ENCODE data around the gene CPNE4.

CPNE4 gene

DNA sequence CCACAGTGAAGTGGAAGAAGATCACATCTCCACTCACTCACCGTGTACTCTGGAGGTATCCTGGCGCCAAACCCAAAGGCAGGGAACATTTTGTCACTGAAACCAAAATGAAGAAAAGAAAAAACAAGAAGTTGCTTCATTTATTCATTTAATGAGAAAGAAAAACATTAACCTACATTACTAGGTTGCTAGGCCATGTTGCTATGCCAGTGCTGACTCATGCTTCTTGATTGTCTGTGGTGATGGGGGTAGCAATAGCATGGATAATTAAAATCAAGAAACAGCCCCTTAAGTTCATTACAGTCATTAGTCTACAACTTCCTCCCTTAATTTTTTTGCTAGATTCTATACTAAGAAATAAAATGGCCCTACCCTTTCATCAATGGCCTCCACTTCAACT lies 479.4 kb downstream of the CPNE4 start:
- Histone ChIP-seq H3K4me1 (ENCODE audit: control insufficient read depth, insufficient read depth, low read length) (no peaks in the 10 kb centered on the region; the same call in 1 of the 2 replicates), H3K9me3 (ENCODE audit: control insufficient read depth, insufficient read depth, low read length) (no peaks in the 10 kb centered on the region), H3K27me3 (ENCODE audit: control insufficient read depth, insufficient read depth, low read length) (no peaks in the 10 kb centered on the region), H3K4me3 (ENCODE audit: low read length) (no peak overlapping the region), H3K36me3 (ENCODE audit: control insufficient read depth, insufficient read depth, low read length) (no peaks in the 10 kb centered on the region), H3K27ac (ENCODE audit: low read length) (no peak overlapping the region)
- WGBS (ENCODE audit: insufficient coverage, insufficient read length) = no CpG with 5 or more reads among the region's 2 CpGs
- DNase-seq (ENCODE audit: low read depth, low spot score) = no peak

DNA sequence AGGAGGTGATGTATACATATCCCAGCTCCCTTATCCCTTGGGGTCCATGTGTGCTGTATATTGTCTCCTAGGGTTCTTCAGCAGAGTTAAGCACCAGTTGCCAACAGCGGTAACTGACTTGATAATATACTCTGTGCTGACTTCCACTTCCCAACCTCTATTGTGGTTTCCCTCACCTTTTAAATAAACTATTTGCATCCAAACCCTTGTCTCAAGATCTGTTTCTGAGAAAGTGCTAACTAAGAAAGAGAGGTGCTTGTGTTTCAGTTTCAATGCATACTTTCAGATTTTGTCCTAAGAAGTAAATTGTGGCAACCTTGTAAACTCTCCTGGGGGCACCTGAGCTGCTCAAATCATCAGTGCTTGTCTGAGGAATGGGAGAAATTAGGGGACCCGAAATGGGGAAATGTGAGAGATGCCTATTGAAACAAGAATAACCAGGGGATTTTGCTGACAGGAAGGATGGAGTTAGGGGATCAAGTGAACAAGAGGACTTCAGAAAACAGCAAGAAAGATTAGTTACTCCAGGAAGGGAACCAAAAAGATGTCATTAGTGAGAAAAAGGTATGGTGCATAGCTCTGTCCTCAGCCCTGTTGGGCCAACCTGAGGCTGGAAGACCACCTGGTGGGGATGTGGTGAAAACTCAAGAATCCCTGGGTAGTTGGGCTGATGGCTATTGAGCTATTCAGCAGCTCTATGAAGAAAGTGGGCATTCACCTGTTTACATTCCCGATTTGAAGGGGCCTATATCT lies 481.1 kb downstream of the CPNE4 start:
- Histone ChIP-seq H3K4me3 (ENCODE audit: low read length) (no peak overlapping the region), H3K27ac (ENCODE audit: low read length) (no peak overlapping the region), H3K9me3 (ENCODE audit: control insufficient read depth, insufficient read depth, low read length) (no peaks in the 10 kb centered on the region), H3K27me3 (ENCODE audit: control insufficient read depth, insufficient read depth, low read length) (no peaks in the 10 kb centered on the region), H3K36me3 (ENCODE audit: control insufficient read depth, insufficient read depth, low read length) (no peaks in the 10 kb centered on the region), H3K4me1 (ENCODE audit: control insufficient read depth, insufficient read depth, low read length) (no peaks in the 10 kb centered on the region; the same call in 1 of the 2 replicates)
- WGBS (ENCODE audit: insufficient coverage, insufficient read length) = no CpG with 5 or more reads among the region's 3 CpGs
- DNase-seq (ENCODE audit: low read depth, low spot score) = no peak

- H3K36me3 ChIP-seq (ENCODE audit: control insufficient read depth, insufficient read depth, low read length) = no peaks in the 10 kb centered on the region
- H3K4me3 ChIP-seq (ENCODE audit: low read length) = no peak overlapping the region
- H3K27me3 ChIP-seq (ENCODE audit: control insufficient read depth, insufficient read depth, low read length) = no peaks in the 10 kb centered on the region
- no peak overlapping the region for H3K27ac ChIP-seq (ENCODE audit: low read length)
- WGBS (ENCODE audit: insufficient coverage, insufficient read length) = no CpG with 5 or more reads among the region's 4 CpGs
- DNase-seq (ENCODE audit: low read depth, low spot score) = no peak
- no peaks in the 10 kb centered on the region for H3K4me1 ChIP-seq (ENCODE audit: control insufficient read depth, insufficient read depth, low read length)
- H3K9me3 ChIP-seq (ENCODE audit: control insufficient read depth, insufficient read depth, low read length) = no peaks in the 10 kb centered on the region
Measured at GRCh38 chr3:131551761-131552160, 483.1 kb downstream of the CPNE4 start.

GRCh38 chr3:131550562-131551465 lies 484.0 kb downstream of the CPNE4 start:
- no peaks in the 10 kb centered on the region for H3K27me3 ChIP-seq (ENCODE audit: control insufficient read depth, insufficient read depth, low read length)
- no peaks in the 10 kb centered on the region for H3K36me3 ChIP-seq (ENCODE audit: control insufficient read depth, insufficient read depth, low read length)
- no peak overlapping the region for H3K4me3 ChIP-seq (ENCODE audit: low read length)
- no CpG with 5 or more reads among the region's 4 CpGs for WGBS (ENCODE audit: insufficient coverage, insufficient read length)
- no peaks in the 10 kb centered on the region for H3K4me1 ChIP-seq (ENCODE audit: control insufficient read depth, insufficient read depth, low read length)
- no peaks in the 10 kb centered on the region for H3K9me3 ChIP-seq (ENCODE audit: control insufficient read depth, insufficient read depth, low read length)
- no peak for DNase-seq (ENCODE audit: low read depth, low spot score)
- H3K27ac ChIP-seq (ENCODE audit: low read length) = no peak overlapping the region

- H3K36me3 ChIP-seq (ENCODE audit: control insufficient read depth, insufficient read depth, low read length) = no peaks in the 10 kb centered on the region
- no CpG with 5 or more reads among the region's 1 CpG for WGBS (ENCODE audit: insufficient coverage, insufficient read length)
- no peak overlapping the region for H3K27ac ChIP-seq (ENCODE audit: low read length)
- no peak for DNase-seq (ENCODE audit: low read depth, low spot score)
- H3K27me3 ChIP-seq (ENCODE audit: control insufficient read depth, insufficient read depth, low read length) = no peaks in the 10 kb centered on the region
- no peaks in the 10 kb centered on the region for H3K9me3 ChIP-seq (ENCODE audit: control insufficient read depth, insufficient read depth, low read length)
- H3K4me1 ChIP-seq (ENCODE audit: control insufficient read depth, insufficient read depth, low read length) = no peaks in the 10 kb centered on the region
- H3K4me3 ChIP-seq (ENCODE audit: low read length) = no peak overlapping the region
Measured at GRCh38 chr3:131549340-131549739, 485.5 kb downstream of the CPNE4 start.

GRCh38 chr3:131547585-131547984 lies 487.2 kb downstream of the CPNE4 start:
- no peaks in the 10 kb centered on the region for H3K9me3 ChIP-seq (ENCODE audit: control insufficient read depth, insufficient read depth, low read length)
- WGBS (ENCODE audit: insufficient coverage, insufficient read length) = no CpG with 5 or more reads among the region's 1 CpG

GRCh38 chr3:131546441-131546840 lies 488.4 kb downstream of the CPNE4 start:
- H3K4me3 ChIP-seq (ENCODE audit: low read length) = no peak overlapping the region
- no peaks in the 10 kb centered on the region for H3K9me3 ChIP-seq (ENCODE audit: control insufficient read depth, insufficient read depth, low read length)
- DNase-seq (ENCODE audit: low read depth, low spot score) = no peak
- no peaks in the 10 kb centered on the region for H3K27me3 ChIP-seq (ENCODE audit: control insufficient read depth, insufficient read depth, low read length)
- no peaks in the 10 kb centered on the region for H3K4me1 ChIP-seq (ENCODE audit: control insufficient read depth, insufficient read depth, low read length)
- H3K36me3 ChIP-seq (ENCODE audit: control insufficient read depth, insufficient read depth, low read length) = no peaks in the 10 kb centered on the region
- no peak overlapping the region for H3K27ac ChIP-seq (ENCODE audit: low read length)

More at GRCh38 chr3:131547585-131547984, 487.2 kb downstream of the CPNE4 start:
- no peaks in the 10 kb centered on the region for H3K4me1 ChIP-seq (ENCODE audit: control insufficient read depth, insufficient read depth, low read length)
- H3K36me3 ChIP-seq (ENCODE audit: control insufficient read depth, insufficient read depth, low read length) = no peaks in the 10 kb centered on the region
- H3K27me3 ChIP-seq (ENCODE audit: control insufficient read depth, insufficient read depth, low read length) = no peaks in the 10 kb centered on the region
- no peak for DNase-seq (ENCODE audit: low read depth, low spot score)
- H3K4me3 ChIP-seq (ENCODE audit: low read length) = no peak overlapping the region
- no peak overlapping the region for H3K27ac ChIP-seq (ENCODE audit: low read length)

DNA sequence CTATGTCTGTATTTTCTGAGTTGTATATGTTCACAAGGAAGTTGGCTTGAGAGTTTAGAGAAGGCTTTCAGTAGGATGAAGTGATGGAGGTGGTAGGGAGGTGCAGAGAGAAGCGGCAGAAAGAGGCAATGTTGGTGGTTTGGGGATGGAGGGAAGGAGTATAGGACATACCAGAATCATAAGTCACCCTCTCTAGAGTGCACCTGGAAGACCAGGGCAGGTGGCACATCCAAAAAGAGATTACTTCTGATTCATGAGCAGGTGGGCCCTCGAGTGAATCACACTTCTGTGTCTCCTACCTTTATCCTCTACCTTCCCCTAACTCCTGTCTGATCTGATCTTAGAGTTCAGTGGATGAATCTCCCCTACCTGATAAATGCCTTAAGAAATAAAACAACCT lies 490.3 kb downstream of the CPNE4 start:
- Histone ChIP-seq H3K4me3 (ENCODE audit: low read length) (no peak overlapping the region), H3K4me1 (ENCODE audit: control insufficient read depth, insufficient read depth, low read length) (no peaks in the 10 kb centered on the region), H3K36me3 (ENCODE audit: control insufficient read depth, insufficient read depth, low read length) (no peaks in the 10 kb centered on the region), H3K9me3 (ENCODE audit: control insufficient read depth, insufficient read depth, low read length) (no peaks in the 10 kb centered on the region), H3K27me3 (ENCODE audit: control insufficient read depth, insufficient read depth, low read length) (no peaks in the 10 kb centered on the region), H3K27ac (ENCODE audit: low read length) (no peak overlapping the region)
- DNase-seq (ENCODE audit: low read depth, low spot score) = no peak
- WGBS (ENCODE audit: insufficient coverage, insufficient read length) = no CpG with 5 or more reads among the region's 2 CpGs

GRCh38 chr3:131543714-131544113 lies 491.1 kb downstream of the CPNE4 start:
- no peaks in the 10 kb centered on the region for H3K9me3 ChIP-seq (ENCODE audit: control insufficient read depth, insufficient read depth, low read length)
- no peak overlapping the region for H3K4me3 ChIP-seq (ENCODE audit: low read length)
- H3K27ac ChIP-seq (ENCODE audit: low read length) = no peak overlapping the region
- DNase-seq (ENCODE audit: low read depth, low spot score) = no peak
- no peaks in the 10 kb centered on the region for H3K36me3 ChIP-seq (ENCODE audit: control insufficient read depth, insufficient read depth, low read length)
- H3K4me1 ChIP-seq (ENCODE audit: control insufficient read depth, insufficient read depth, low read length) = no peaks in the 10 kb centered on the region
- no peaks in the 10 kb centered on the region for H3K27me3 ChIP-seq (ENCODE audit: control insufficient read depth, insufficient read depth, low read length)

DNA sequence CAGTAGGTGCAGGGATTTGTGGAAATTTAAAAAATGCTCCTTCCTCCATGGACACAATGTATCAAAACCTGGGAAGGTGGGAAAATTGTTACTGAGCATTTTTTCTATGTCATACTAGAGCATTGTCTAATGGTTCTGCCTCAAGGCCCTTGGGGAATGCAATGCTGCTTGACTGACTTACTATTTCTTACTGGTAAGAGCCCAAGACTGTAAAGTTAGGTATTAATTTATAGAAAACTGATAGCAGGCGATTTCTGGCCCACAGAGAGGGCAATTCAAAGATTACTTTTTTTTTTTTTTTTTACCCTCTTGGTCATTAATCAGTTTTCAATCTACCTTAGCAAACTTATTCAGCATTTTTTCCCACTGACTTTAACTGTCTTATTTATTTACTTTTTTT lies 493.5 kb downstream of the CPNE4 start:
- H3K9me3 ChIP-seq (ENCODE audit: control insufficient read depth, insufficient read depth, low read length) = no peaks in the 10 kb centered on the region
- WGBS (ENCODE audit: insufficient coverage, insufficient read length) = no CpG with 5 or more reads among the region's 1 CpG
- no peak for DNase-seq (ENCODE audit: low read depth, low spot score)
- no peaks in the 10 kb centered on the region for H3K36me3 ChIP-seq (ENCODE audit: control insufficient read depth, insufficient read depth, low read length)
- H3K27ac ChIP-seq (ENCODE audit: low read length) = no peak overlapping the region
- H3K4me3 ChIP-seq (ENCODE audit: low read length) = no peak overlapping the region
- no peaks in the 10 kb centered on the region for H3K27me3 ChIP-seq (ENCODE audit: control insufficient read depth, insufficient read depth, low read length)
- H3K4me1 ChIP-seq (ENCODE audit: control insufficient read depth, insufficient read depth, low read length) = peaks cover under 1% of the 10 kb centered on the region; the same call in 1 of the 2 replicates
